Thoracic aorta (tissue), 2 donors: ENCODE data around the gene NINJ2. TPM values are rescaled to one million over a fixed set of nuclear protein-coding genes. Genes with fewer than 3 reads are reported as not detected.

Experiments used
- ATAC-seq: fragments of 150-250 bp; one replicate; pipeline ENCODE4 v1.8.0; 2017; ENCODE audit warnings: low read depth; ENCODE audit not compliant: insufficient number of reproducible peaks, low FRiP score
- DNase-seq: peaks from one replicate; pipeline ENCODE4 v3.0.0-alpha.2; 2020; ENCODE audit warnings: low spot score
- H3K27ac ChIP-seq, 2 donors: fragments of 200-600 bp; sonication (generic); 1 replicate in 1 of 2; 2 replicates in 1 of 2; pipeline ENCODE4 v1.5.1; 2016; ENCODE audit warnings: mild to moderate bottlenecking in 2 of 2, moderate library complexity in 2 of 2
- H3K27me3 ChIP-seq: fragments of 200-600 bp; sonication (generic); replicated peaks from 2 replicates; pipeline ENCODE4 v1.6.0; 2016; ENCODE audit warnings: mild to moderate bottlenecking; ENCODE audit not compliant: insufficient read depth
- H3K36me3 ChIP-seq: fragments of 200-600 bp; sonication (generic); one replicate; pipeline ENCODE4 v1.5.1; 2016
- H3K4me1 ChIP-seq, 2 donors: fragments of 200-600 bp; sonication (generic); 1 replicate in 1 of 2; 2 replicates in 1 of 2; pipeline versions ENCODE4 v1.5.1 to v1.6.0; 2016; ENCODE audit warnings: low read depth in 2 of 2, mild to moderate bottlenecking in 1 of 2; ENCODE audit not compliant: control insufficient read depth in 1 of 2
- H3K4me3 ChIP-seq: fragments of 200-600 bp; sonication (generic); 2 replicates; pipeline ENCODE4 v1.5.1; 2016; ENCODE audit warnings: mild to moderate bottlenecking
- H3K9me3 ChIP-seq: fragments of 200-600 bp; sonication (generic); 2 replicates; pipeline ENCODE4 v1.5.1; 2016
- total RNA-seq, 2 donors: library from RNA; depleted of rRNA; stranded (reverse); fragments of >200 nt; gene quantifications; one replicate each; pipeline versions ENCODE4 v1.1.0 to v1.2.3, GENCODE V29; 2016
- TF ChIP-seq, protein P1 (sequence below): fragments of 200-600 bp; sonication (generic); IDR thresholded peaks from one replicate; pipeline ENCODE4 v1.5.1; 2019; ENCODE audit warnings: antibody characterized with exemption

NINJ2 gene
- total RNA-seq, 2 donors from 2014 or later = 2.4 to 5.3 TPM

DNA sequence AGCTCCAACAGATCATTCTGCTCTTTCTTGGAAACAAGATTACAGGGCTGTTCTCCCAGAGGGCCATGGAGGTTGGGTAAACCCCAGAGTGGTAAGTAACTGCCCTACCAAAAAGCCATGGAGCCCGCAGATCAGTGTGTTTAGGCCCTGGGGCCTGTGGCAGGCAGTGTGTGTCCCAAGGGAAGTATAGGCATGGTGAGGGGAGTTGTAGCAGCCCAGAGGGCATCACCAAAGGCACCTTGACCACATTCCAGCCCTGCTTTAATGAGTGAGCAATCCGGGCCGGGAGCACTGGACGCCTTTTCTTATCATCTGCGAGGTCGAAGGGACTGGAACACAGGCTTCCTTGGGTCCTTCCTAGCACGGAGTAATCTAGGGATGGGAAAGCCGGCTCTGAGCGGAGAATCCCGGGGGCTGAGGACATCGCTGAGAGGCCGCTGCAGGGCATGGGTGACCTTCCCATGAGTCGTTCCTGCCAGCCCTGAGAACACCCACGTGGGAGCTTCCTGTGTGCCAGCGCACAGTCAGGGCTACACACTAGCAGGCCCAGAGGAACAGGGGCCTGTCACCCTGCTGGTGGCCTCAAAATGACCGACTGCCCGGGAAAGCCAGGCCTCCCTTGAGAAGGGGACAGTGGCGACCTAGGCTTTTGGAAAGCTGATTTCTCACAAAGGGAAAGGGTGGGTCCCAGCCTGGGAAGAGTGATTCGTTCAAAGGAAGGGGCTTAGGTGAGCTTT is 91.3 kb downstream of the NINJ2 start:
- ATAC-seq (no peak), DNase-seq (no peak)
- TF ChIP-seq, protein P1, sequence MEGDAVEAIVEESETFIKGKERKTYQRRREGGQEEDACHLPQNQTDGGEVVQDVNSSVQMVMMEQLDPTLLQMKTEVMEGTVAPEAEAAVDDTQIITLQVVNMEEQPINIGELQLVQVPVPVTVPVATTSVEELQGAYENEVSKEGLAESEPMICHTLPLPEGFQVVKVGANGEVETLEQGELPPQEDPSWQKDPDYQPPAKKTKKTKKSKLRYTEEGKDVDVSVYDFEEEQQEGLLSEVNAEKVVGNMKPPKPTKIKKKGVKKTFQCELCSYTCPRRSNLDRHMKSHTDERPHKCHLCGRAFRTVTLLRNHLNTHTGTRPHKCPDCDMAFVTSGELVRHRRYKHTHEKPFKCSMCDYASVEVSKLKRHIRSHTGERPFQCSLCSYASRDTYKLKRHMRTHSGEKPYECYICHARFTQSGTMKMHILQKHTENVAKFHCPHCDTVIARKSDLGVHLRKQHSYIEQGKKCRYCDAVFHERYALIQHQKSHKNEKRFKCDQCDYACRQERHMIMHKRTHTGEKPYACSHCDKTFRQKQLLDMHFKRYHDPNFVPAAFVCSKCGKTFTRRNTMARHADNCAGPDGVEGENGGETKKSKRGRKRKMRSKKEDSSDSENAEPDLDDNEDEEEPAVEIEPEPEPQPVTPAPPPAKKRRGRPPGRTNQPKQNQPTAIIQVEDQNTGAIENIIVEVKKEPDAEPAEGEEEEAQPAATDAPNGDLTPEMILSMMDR = no peak
- Histone ChIP-seq H3K27ac (peak overlapping the region; percentile 97 to 98), H3K4me3 (peak overlapping the region; percentile 86), H3K9me3 (no peaks in the 10 kb centered on the region), H3K27me3 (no peaks in the 10 kb centered on the region), H3K4me1 (peaks cover 16 to 41% of the 10 kb centered on the region in 2 donors), H3K36me3 (no peaks in the 10 kb centered on the region)

GRCh38 chr12:570921-571794 is 92.1 kb downstream of the NINJ2 start:
- Histone ChIP-seq H3K27ac (peak overlapping the region; percentile 97 to 98), H3K4me3 (peak overlapping the region; percentile 86), H3K4me1 (peaks cover 11 to 33% of the 10 kb centered on the region in 2 donors), H3K36me3 (no peaks in the 10 kb centered on the region), H3K9me3 (no peaks in the 10 kb centered on the region), H3K27me3 (no peaks in the 10 kb centered on the region)
- peak; percentile 74 for ATAC-seq
- TF ChIP-seq, protein P1 = no peak
- peak; percentile 68 for DNase-seq

DNA sequence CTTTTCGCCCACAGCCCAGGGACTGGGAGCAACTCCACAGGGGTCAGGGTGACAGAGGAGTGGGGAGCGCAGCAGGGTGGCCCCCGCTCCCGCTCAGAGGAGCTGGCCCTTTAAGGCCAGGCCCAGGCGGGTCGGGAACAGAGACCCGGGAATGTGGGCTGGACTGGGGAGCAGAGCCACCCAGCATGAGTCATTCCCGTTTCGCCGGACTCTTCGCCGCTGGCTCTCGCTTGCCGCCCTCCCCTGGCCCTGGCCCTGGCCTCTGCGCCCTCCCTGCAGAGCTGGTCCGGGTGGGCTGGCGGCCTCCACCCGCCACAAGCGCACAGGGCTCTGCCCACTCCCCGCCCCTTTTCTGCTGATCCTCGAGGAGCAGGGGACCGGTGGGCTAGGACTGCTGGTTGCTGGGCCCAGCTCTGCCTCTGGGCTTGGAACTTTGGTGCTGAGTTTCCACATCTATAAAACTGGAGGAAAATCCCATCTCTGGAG is 92.8 kb downstream of the NINJ2 start:
- no peaks in the 10 kb centered on the region for H3K36me3 ChIP-seq
- DNase-seq (peak; percentile 54), ATAC-seq (peak; percentile 39)
- TF ChIP-seq, protein P1 = no peak
- no peaks in the 10 kb centered on the region for H3K27me3 ChIP-seq
- peak overlapping the region; percentile 86 for H3K4me3 ChIP-seq
- no peaks in the 10 kb centered on the region for H3K9me3 ChIP-seq
- peak overlapping the region; percentile 97 to 98 for H3K27ac ChIP-seq
- peaks cover 11 to 28% of the 10 kb centered on the region in 2 donors for H3K4me1 ChIP-seq

DNA sequence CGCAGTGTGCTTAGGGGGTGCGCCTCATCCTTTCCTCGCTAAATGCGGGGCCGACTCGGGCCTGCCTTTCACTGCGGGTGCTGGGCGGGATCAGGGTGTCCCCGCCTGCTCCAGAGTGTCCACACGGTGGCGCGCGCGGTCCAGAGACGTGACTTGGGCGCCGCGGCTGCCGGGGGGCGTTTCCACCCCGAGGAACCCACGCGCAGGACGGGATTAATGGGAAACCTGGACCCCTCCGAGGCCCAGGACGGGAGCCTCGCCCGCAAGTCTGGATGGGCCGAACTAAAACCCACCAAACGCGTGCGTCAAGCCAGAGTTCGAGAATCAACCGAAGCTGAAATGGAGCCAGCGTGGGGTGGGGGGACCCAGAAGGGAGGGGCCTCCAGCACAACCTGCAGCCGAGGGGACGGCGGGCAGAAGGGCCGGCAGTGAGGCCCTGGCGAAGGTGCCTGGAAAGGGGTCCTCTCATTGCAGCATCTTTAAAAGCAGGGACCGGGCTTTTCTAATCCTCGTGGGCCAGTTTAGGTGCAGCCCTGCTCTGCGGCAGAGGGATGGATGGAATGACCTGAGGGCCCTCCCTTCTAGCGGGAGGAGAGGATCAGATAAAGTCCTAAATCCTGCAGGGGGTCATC is 93.3 kb downstream of the NINJ2 start:
- peak; percentile 66 for DNase-seq
- peak overlapping the region; percentile 97 to 98 for H3K27ac ChIP-seq
- H3K4me1 ChIP-seq = peaks cover 11 to 22% of the 10 kb centered on the region in 2 donors
- TF ChIP-seq, protein P1 = peak; percentile 93
- no peaks in the 10 kb centered on the region for H3K36me3 ChIP-seq
- H3K27me3 ChIP-seq = no peaks in the 10 kb centered on the region
- peak overlapping the region; percentile 86 for H3K4me3 ChIP-seq
- no peaks in the 10 kb centered on the region for H3K9me3 ChIP-seq
- ATAC-seq = no peak
